GM18873 (cell line): ENCODE results near the gene PPARD.
"Not testable (repeated sequence)": the region's sequence is repeated elsewhere in the genome, so short reads cannot be mapped to it uniquely, and the experiment has no call there.

Experiments used
- ATAC-seq: cut with Tn5 transposase; IDR thresholded peaks from one replicate; pipeline ENCODE4 v1.9.1; 2021; ENCODE audit warnings: mild to moderate bottlenecking, moderate library complexity, moderate number of reproducible peaks; ENCODE audit not compliant: unreplicated experiment, low FRiP score

Gene PPARD

GRCh38 chr6:35432291-35432690 is 89.9 kb downstream of the PPARD start:
- no peak for ATAC-seq

DNA sequence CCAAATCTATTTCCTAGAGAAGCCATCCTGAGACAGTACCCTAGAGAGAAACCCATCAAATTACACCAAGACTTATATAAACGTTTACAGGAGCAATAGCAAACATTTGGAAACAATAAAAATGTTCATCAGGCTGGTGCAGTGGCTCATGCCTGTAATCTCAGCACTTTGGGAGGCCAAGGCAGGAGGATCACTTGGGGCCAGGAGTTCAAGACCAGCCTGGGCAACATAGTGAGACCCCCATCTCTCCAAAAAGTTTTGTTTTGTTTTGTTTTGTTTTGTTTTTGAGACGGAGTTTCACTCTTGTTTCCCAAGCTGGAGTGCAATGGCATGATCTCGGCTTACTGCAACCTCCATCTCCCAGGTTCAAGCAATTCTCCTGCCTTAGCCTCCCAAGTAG is 90.3 kb downstream of the PPARD start:
- ATAC-seq = not testable (repeated sequence)

- ATAC-seq = no peak
Measured at GRCh38 chr6:35435074-35435837, 92.9 kb downstream of the PPARD start.

DNA sequence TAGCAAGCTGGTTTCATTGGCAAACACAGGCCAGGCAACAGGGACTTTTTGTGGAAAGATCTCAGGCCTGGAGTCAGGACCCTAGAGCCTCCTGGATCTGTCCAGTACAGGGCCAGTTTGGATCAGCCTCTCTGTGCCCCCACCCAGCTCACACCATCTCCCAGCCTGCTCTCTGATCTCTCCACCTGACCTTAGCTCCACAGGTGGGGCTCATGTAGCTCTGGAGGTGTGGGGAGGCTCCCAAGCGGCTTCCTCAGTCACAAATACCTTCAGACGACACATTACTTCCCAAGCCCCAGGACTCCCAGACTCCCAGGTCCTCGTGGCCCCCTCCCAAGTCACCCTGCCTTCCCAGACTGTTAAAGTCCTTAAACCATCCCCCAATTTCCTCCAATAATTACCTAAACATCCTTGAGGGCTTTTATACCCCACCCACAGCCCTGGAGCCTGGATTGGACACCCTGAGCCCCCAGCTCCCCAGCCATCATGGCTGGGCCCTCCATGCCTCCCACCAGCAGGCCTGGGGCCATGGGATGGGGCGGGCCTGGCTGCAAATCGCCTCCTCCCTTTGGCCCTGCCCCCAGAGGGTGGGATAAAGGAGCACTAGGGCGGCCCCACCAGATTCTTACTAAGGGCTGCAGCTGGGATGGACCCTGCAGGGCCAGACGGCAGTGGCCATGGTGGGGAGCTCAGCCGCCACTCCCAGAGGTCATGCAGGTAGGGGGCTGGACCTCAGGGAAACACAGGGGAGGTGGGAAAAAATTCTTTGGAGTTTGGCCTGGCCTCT is 93.9 kb downstream of the PPARD start:
- no peak for ATAC-seq

- ATAC-seq = not testable (repeated sequence)
Measured at GRCh38 chr6:35438378-35439065, 96.2 kb downstream of the PPARD start.

GRCh38 chr6:35439308-35439707 is 97.0 kb downstream of the PPARD start:
- ATAC-seq = no peak

DNA sequence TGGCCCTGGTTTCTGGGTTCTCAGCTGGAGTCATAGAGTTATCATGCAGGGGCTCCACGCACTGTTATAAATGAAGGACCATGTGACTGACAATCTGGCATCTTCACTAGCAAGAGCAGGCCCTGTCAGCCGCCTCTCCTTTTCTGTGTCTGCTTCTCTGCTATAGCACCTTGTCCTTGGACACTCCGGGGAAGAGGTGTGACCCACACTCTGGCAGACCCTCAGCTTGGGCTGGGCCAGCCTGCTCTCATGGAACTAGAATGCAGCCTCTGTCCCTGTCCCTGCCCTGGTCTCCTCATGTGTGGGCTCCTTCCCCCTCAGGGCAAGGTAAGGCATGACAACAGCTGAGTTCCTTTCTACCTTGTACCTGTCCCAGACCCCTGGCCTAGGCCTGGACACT is 98.8 kb downstream of the PPARD start:
- no peak for ATAC-seq

DNA sequence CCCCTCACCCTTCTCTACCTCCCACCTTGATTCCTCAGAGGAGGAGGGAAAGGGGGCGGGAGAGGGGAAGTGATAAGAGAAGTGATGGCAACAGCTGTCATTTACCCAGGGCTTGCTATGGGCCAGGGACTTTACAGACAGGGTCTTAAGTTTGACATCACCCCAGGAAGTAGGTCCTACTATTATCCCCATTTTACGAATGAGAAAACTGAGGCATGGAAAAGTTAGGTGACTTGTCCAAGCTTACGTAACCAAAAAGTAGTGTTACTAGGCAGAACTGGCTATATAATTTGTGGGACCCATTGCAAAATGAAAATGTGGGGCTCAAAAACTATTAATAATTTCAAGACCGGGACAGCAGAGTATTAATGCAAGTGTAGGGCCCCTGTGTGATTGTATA is 99.3 kb downstream of the PPARD start:
- ATAC-seq = no peak

DNA sequence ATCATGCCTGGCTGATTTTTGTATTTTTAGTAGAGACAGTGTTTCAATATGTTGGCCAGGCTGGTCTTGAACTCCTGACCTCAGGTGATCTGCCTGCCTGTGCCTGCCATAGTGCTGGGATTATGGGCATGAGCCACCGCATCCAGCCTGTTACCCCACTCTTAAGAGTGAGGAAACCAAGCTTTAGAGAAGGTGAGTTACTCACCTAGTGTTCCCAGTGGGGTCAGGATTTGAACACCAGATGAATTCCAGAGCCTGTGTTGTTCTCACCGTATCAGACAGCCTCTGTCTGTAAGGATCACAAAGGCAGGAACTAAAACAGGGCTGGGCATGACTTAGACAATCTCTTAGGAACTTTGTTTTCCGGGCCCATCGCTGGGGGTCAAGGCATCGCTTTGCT is 100.3 kb downstream of the PPARD start:
- no peak for ATAC-seq

GRCh38 chr6:35443341-35444030 is 101.1 kb downstream of the PPARD start:
- ATAC-seq = no peak

DNA sequence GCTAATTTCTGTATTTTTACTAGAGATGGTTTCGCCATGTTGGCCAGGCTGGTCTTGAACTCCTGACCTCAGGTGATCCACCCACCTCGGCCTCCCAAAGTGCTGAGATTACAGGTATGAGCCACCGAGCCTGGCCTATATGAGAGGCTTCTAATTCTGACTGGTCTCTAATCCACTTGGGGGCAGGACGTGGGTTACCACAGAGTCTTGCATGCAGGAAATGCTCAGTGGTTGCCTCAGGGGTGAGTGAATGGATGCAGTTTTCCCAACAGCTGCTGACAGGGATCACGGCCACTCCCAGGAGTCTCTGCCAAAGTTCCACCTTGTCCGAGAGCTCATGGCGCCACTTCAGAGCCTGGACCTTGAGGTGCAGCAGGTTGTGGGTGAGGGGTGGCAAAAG is 103.3 kb downstream of the PPARD start:
- no peak for ATAC-seq

GRCh38 chr6:35448191-35448590 is 105.8 kb downstream of the PPARD start:
- no peak for ATAC-seq

DNA sequence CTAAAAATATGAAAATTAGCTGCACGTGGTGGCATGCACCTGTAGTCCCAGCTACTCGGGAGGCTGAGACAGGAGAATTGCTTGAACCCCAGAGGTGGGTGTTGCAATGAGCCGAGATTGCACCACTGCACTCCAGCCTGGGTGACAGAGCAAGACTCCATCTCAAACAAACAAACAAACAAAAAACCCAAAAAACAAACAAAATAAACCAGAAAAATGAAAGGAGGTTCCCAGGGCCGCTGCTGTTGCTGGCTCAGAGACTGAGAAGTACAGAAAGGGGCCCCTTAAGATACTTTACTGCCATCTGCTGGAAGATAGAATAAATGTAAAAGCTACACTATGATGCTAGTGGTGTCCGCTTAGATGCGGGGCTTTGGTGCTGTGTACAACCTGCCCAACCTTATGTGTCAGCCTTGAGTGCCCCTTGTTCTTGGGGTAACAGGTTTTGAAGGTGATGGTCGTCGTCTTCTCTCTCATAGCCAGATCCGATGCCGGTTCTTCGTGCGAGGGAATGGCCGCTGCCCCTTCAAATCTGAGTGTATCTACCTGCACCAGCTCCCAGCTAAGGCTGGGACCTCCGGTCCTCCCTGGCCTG is 107.0 kb downstream of the PPARD start:
- ATAC-seq = peak; percentile 40

DNA sequence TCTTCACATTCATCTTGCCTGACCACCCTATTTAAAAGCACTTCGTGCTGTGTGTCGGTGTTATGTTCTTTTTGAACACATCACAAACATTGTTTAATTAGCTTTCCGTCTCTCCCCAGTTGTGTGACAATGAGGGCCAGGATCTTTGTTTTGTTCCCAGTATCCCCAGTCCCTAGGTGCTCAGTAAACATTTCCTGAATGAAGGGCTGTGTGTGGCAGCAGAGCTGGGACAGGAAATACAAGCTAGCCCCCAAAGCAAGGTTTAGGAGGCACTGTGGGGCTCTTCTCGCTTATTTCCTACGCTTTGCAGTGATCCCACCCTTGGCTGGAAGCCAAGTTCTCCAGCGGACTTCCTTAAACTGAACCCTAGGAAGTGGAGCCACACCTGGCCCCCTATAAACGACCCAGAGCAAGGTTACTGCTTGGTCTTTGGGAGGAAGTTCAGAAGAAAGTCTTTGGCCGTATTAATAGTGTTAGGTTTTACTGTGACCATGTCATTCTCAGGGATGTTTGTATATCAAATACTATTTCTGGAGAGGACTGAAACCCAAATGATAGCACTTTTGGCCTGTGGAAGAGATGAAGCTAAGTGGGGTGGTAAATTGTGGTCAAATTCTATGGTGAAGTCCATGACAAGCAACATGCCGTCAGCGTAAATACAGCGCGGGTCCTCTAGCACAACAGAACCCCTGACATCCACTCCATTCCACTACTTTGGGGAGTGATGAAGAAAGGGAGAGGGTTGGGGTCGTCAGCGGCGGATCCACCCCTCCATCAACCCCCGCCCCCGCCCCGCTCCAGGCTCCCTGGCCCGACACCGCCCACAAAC is 109.2 kb downstream of the PPARD start:
- ATAC-seq = no peak

GRCh38 chr6:35452183-35453090 is 110.1 kb downstream of the PPARD start, which contains the start of gene FANCE:
Gene FANCE, plus strand, starts transcription at chr6:35452338. Its CDS starts 208 bp downstream, at chr6:35452546.
- ATAC-seq = peak; percentile 74

DNA sequence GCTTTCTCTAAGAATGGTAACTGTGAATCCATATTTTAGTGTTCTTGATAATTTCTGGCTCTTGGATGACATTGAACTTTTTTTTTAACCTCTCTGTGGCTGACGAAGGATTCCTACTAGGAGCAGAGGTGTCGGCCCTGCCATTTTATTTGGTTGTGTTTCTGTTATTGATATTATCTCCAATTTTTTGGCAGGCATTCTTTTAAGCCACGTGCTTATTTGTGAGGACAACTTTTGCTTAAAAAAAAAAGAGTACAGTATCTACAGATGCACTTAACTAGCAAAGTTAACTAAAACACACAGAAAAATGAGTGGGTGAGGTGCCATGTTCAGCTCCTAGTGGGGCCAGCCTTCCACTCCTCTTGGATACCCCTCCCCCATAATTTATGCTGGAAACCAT is 110.9 kb downstream of the PPARD start:
- ATAC-seq = no peak

DNA sequence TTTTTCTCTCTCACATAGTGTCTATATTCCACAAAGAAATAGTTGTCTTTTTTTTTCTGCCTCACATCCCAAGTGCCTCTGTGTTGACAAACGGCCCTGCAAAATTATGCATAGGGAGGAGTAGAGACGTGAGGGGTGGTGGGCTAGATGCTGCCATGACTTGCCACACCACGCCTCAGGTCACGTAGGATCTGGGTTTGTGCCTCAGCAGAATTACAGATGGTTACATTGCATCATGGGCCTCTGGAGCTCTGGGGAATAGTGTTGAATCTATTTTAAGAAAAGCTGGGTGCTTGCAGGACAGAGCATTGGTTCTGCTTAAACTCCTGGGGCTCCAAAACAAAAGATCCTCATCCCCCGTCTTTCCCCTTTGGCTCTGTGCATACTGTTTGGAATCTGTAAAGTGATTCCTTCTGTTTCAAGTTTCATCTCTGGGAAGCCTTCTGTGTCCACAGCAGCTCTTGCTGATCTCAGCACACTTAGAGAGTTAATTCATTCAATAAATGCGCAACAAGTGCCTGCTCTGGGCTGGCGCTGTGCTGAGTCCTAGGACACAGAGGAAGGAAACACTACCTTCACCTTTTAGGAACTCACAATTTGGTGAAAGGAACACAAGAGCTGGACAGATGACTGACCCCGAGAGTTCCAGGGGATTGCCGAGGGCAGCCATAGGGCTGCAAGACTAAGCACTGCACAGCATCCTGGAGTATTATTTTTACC is 112.2 kb downstream of the PPARD start:
- no peak for ATAC-seq

- ATAC-seq = no peak
Measured at GRCh38 chr6:35457907-35458306, 115.5 kb downstream of the PPARD start.
